Mononuclear cell (primary cell): ENCODE measurements around the gene HERC5. TPM values are rescaled to one million over a fixed set of nuclear protein-coding genes. Genes with fewer than 3 reads are reported as not detected.
"Not testable (repeated sequence)": the region's sequence is repeated elsewhere in the genome, so short reads cannot be mapped to it uniquely, and the experiment has no call there.

Experiments
- H3K27me3 ChIP-seq: 2 replicates; pipeline ENCODE4 v1.6.0; 2011; ENCODE audit warnings: low read length, control low read depth; ENCODE audit not compliant: insufficient read depth
- H3K4me1 ChIP-seq: 2 replicates; pipeline ENCODE4 v1.5.1; 2011; ENCODE audit warnings: mild to moderate bottlenecking, low read length, control low read depth; ENCODE audit not compliant: insufficient read depth
- H3K4me3 ChIP-seq: 2 replicates; pipeline ENCODE4 v1.5.1; 2011; ENCODE audit warnings: mild to moderate bottlenecking, low read length, moderate library complexity
- H3K9me3 ChIP-seq: 2 replicates; pipeline ENCODE4 v1.5.1; 2011; ENCODE audit warnings: low read depth, mild to moderate bottlenecking, control low read depth, low read length
- total RNA-seq: library from RNA; depleted of rRNA; stranded (reverse); fragments of >200 nt; gene quantifications from one replicate; pipeline ENCODE4 v1.2.3, GENCODE V29; 2012

Gene HERC5
- 12.0 TPM for total RNA-seq

- H3K4me1 ChIP-seq: peaks cover 9% of the 10 kb centered on the region
- no peaks in the 10 kb centered on the region for H3K9me3 ChIP-seq
- H3K4me3 ChIP-seq: peak within 1 kb of the TSS; percentile 76
- no peaks in the 10 kb centered on the region for H3K27me3 ChIP-seq
Measured at GRCh38 chr4:88456670-88457306, at the start of gene HERC5. Gene HERC5 (plus strand): TSS chr4:88457119. CDS start chr4:88457270, 151 bp downstream.

- H3K4me3 ChIP-seq: no peak overlapping the region
- no peaks in the 10 kb centered on the region for H3K9me3 ChIP-seq
- H3K27me3 ChIP-seq: no peaks in the 10 kb centered on the region
- H3K4me1 ChIP-seq: no peaks in the 10 kb centered on the region
Measured at GRCh38 chr4:88409206-88409605, 47.7 kb upstream of the HERC5 start.

GRCh38 chr4:88409789-88410188 lies 47.1 kb upstream of the HERC5 start:
- Histone ChIP-seq H3K27me3 (no peaks in the 10 kb centered on the region), H3K4me1 (no peaks in the 10 kb centered on the region), H3K9me3 (no peaks in the 10 kb centered on the region), H3K4me3 (no peak overlapping the region)

- Histone ChIP-seq H3K4me1 (no peaks in the 10 kb centered on the region), H3K27me3 (no peaks in the 10 kb centered on the region), H3K4me3 (no peak overlapping the region), H3K9me3 (no peaks in the 10 kb centered on the region)
Measured at GRCh38 chr4:88411491-88412096, 45.3 kb upstream of the HERC5 start.

- Histone ChIP-seq H3K4me1 (no peaks in the 10 kb centered on the region), H3K9me3 (no peaks in the 10 kb centered on the region), H3K4me3 (no peak overlapping the region), H3K27me3 (no peaks in the 10 kb centered on the region)
Measured at GRCh38 chr4:88413801-88414200, 43.1 kb upstream of the HERC5 start.

GRCh38 chr4:88414755-88415154 lies 42.2 kb upstream of the HERC5 start:
- H3K4me3 ChIP-seq: no peak overlapping the region
- no peaks in the 10 kb centered on the region for H3K27me3 ChIP-seq
- no peaks in the 10 kb centered on the region for H3K9me3 ChIP-seq
- H3K4me1 ChIP-seq: no peaks in the 10 kb centered on the region

GRCh38 chr4:88415982-88416381 lies 40.9 kb upstream of the HERC5 start:
- Histone ChIP-seq H3K4me1 (no peaks in the 10 kb centered on the region), H3K27me3 (no peaks in the 10 kb centered on the region), H3K4me3 (no peak overlapping the region), H3K9me3 (no peaks in the 10 kb centered on the region)

- H3K27me3 ChIP-seq: no peaks in the 10 kb centered on the region
- no peak overlapping the region for H3K4me3 ChIP-seq
- H3K9me3 ChIP-seq: no peaks in the 10 kb centered on the region
- H3K4me1 ChIP-seq: no peaks in the 10 kb centered on the region
Measured at GRCh38 chr4:88418411-88418810, 38.5 kb upstream of the HERC5 start.

- Histone ChIP-seq H3K4me1 (no peaks in the 10 kb centered on the region), H3K4me3 (no peak overlapping the region), H3K9me3 (no peaks in the 10 kb centered on the region), H3K27me3 (no peaks in the 10 kb centered on the region)
Measured at GRCh38 chr4:88419874-88420273, 37.0 kb upstream of the HERC5 start.

- H3K9me3 ChIP-seq: no peaks in the 10 kb centered on the region
- H3K4me1 ChIP-seq: no peaks in the 10 kb centered on the region
- H3K4me3 ChIP-seq: no peak overlapping the region
- H3K27me3 ChIP-seq: no peaks in the 10 kb centered on the region
Measured at GRCh38 chr4:88420844-88421243, 36.1 kb upstream of the HERC5 start.

- H3K4me1 ChIP-seq: no peaks in the 10 kb centered on the region
- H3K4me3 ChIP-seq: no peak overlapping the region
- H3K9me3 ChIP-seq: no peaks in the 10 kb centered on the region
- H3K27me3 ChIP-seq: no peaks in the 10 kb centered on the region
Measured at GRCh38 chr4:88422403-88422802, 34.5 kb upstream of the HERC5 start.

- H3K27me3 ChIP-seq: no peaks in the 10 kb centered on the region
- H3K4me1 ChIP-seq: no peaks in the 10 kb centered on the region
- H3K9me3 ChIP-seq: no peaks in the 10 kb centered on the region
- H3K4me3 ChIP-seq: no peak overlapping the region
Measured at GRCh38 chr4:88429401-88429800, 27.5 kb upstream of the HERC5 start.

GRCh38 chr4:88435987-88436693 lies 20.8 kb upstream of the HERC5 start:
- H3K4me3 ChIP-seq: no peak overlapping the region
- no peaks in the 10 kb centered on the region for H3K27me3 ChIP-seq
- H3K4me1 ChIP-seq: no peaks in the 10 kb centered on the region
- H3K9me3 ChIP-seq: no peaks in the 10 kb centered on the region

GRCh38 chr4:88437873-88438272 lies 19.0 kb upstream of the HERC5 start:
- not testable (repeated sequence) for H3K4me3 ChIP-seq, H3K27me3 ChIP-seq, H3K9me3 ChIP-seq, H3K4me1 ChIP-seq

GRCh38 chr4:88439161-88439760 lies 17.7 kb upstream of the HERC5 start:
- Histone ChIP-seq H3K27me3 (no peaks in the 10 kb centered on the region), H3K4me1 (no peaks in the 10 kb centered on the region), H3K9me3 (no peaks in the 10 kb centered on the region)

More at GRCh38 chr4:88439161-88439760, 17.7 kb upstream of the HERC5 start:
- no peak overlapping the region for H3K4me3 ChIP-seq
